ENCODE results near the gene HOXC10.
A peak's percentile ranks its signal among the peaks of the same experiment; 100 is the strongest.

HOXC10 gene

GRCh38 chr12:53990311-53991076, 5.5 kb downstream of the HOXC10 start:
- Histone ChIP-seq H3K9me3 (ENCODE audit: low read length) (no peaks in the 10 kb centered on the region), H3K36me3 (ENCODE audit: insufficient read depth, low read length) (no peaks in the 10 kb centered on the region), H3K4me1 (ENCODE audit: insufficient read depth, low read length) (peaks cover 5% of the 10 kb centered on the region), H3K4me3 (ENCODE audit: low read length) (no peak overlapping the region), H2AFZ (ENCODE audit: low read depth, low read length) (no peak overlapping the region), H3K27me3 (ENCODE audit: insufficient read depth, low read length) (peaks cover 98% of the 10 kb centered on the region)

- Histone ChIP-seq H3K27me3 (ENCODE audit: insufficient read depth, low read length) (peaks cover 98% of the 10 kb centered on the region), H2AFZ (ENCODE audit: low read depth, low read length) (no peak overlapping the region), H3K4me1 (ENCODE audit: insufficient read depth, low read length) (peaks cover 7% of the 10 kb centered on the region), H3K36me3 (ENCODE audit: insufficient read depth, low read length) (no peaks in the 10 kb centered on the region), H3K4me3 (ENCODE audit: low read length) (no peak overlapping the region), H3K9me3 (ENCODE audit: low read length) (no peaks in the 10 kb centered on the region)
Measured at GRCh38 chr12:53991077-53991460, 6.1 kb downstream of the HOXC10 start.

- Histone ChIP-seq H3K4me3 (ENCODE audit: low read length) (no peak overlapping the region), H2AFZ (ENCODE audit: low read depth, low read length) (no peak overlapping the region), H3K4me1 (ENCODE audit: insufficient read depth, low read length) (peaks cover 7% of the 10 kb centered on the region), H3K27me3 (ENCODE audit: insufficient read depth, low read length) (peaks cover 98% of the 10 kb centered on the region), H3K36me3 (ENCODE audit: insufficient read depth, low read length) (no peaks in the 10 kb centered on the region), H3K9me3 (ENCODE audit: low read length) (no peaks in the 10 kb centered on the region)
Measured at GRCh38 chr12:53992377-53992889, 7.5 kb downstream of the HOXC10 start.

- H3K4me3 ChIP-seq (ENCODE audit: low read length) = no peak overlapping the region
- H3K27me3 ChIP-seq (ENCODE audit: insufficient read depth, low read length) = peaks cover 98% of the 10 kb centered on the region
- no peaks in the 10 kb centered on the region for H3K9me3 ChIP-seq (ENCODE audit: low read length)
- no peak overlapping the region for H2AFZ ChIP-seq (ENCODE audit: low read depth, low read length)
- no peaks in the 10 kb centered on the region for H3K36me3 ChIP-seq (ENCODE audit: insufficient read depth, low read length)
- H3K4me1 ChIP-seq (ENCODE audit: insufficient read depth, low read length) = peaks cover 7% of the 10 kb centered on the region
Measured at GRCh38 chr12:53993162-53994008, 8.4 kb downstream of the HOXC10 start.

- Histone ChIP-seq H3K36me3 (ENCODE audit: insufficient read depth, low read length) (no peaks in the 10 kb centered on the region), H3K4me3 (ENCODE audit: low read length) (no peak overlapping the region), H3K27me3 (ENCODE audit: insufficient read depth, low read length) (peaks cover 98% of the 10 kb centered on the region), H2AFZ (ENCODE audit: low read depth, low read length) (no peak overlapping the region), H3K9me3 (ENCODE audit: low read length) (no peaks in the 10 kb centered on the region), H3K4me1 (ENCODE audit: insufficient read depth, low read length) (peaks cover 7% of the 10 kb centered on the region)
Measured at GRCh38 chr12:53994009-53994263, 9.0 kb downstream of the HOXC10 start.

GRCh38 chr12:53994264-53995001, 9.5 kb downstream of the HOXC10 start:
- Histone ChIP-seq H3K36me3 (ENCODE audit: insufficient read depth, low read length) (no peaks in the 10 kb centered on the region), H3K9me3 (ENCODE audit: low read length) (no peaks in the 10 kb centered on the region), H2AFZ (ENCODE audit: low read depth, low read length) (no peak overlapping the region), H3K4me3 (ENCODE audit: low read length) (no peak overlapping the region), H3K4me1 (ENCODE audit: insufficient read depth, low read length) (peaks cover 7% of the 10 kb centered on the region), H3K27me3 (ENCODE audit: insufficient read depth, low read length) (peaks cover 98% of the 10 kb centered on the region)

- Histone ChIP-seq H3K36me3 (ENCODE audit: insufficient read depth, low read length) (no peaks in the 10 kb centered on the region), H3K4me3 (ENCODE audit: low read length) (no peak overlapping the region), H2AFZ (ENCODE audit: low read depth, low read length) (no peak overlapping the region), H3K9me3 (ENCODE audit: low read length) (no peaks in the 10 kb centered on the region), H3K27me3 (ENCODE audit: insufficient read depth, low read length) (peaks cover 99% of the 10 kb centered on the region), H3K4me1 (ENCODE audit: insufficient read depth, low read length) (peaks cover 7% of the 10 kb centered on the region)
Measured at GRCh38 chr12:53995002-53995377, 10.0 kb downstream of the HOXC10 start.

- Histone ChIP-seq H3K27me3 (ENCODE audit: insufficient read depth, low read length) (peaks cover 99% of the 10 kb centered on the region), H3K36me3 (ENCODE audit: insufficient read depth, low read length) (no peaks in the 10 kb centered on the region), H3K4me1 (ENCODE audit: insufficient read depth, low read length) (peaks cover 7% of the 10 kb centered on the region), H3K4me3 (ENCODE audit: low read length) (peak overlapping the region; percentile 22), H3K9me3 (ENCODE audit: low read length) (no peaks in the 10 kb centered on the region), H2AFZ (ENCODE audit: low read depth, low read length) (peak overlapping the region; percentile 76)
Measured at GRCh38 chr12:53995378-53996239, 10.7 kb downstream of the HOXC10 start.

GRCh38 chr12:53996240-53997203, 11.6 kb downstream of the HOXC10 start:
- peaks cover 7% of the 10 kb centered on the region for H3K4me1 ChIP-seq (ENCODE audit: insufficient read depth, low read length)
- H2AFZ ChIP-seq (ENCODE audit: low read depth, low read length) = no peak overlapping the region
- no peak overlapping the region for H3K4me3 ChIP-seq (ENCODE audit: low read length)
- peaks cover 99% of the 10 kb centered on the region for H3K27me3 ChIP-seq (ENCODE audit: insufficient read depth, low read length)
- H3K9me3 ChIP-seq (ENCODE audit: low read length) = no peaks in the 10 kb centered on the region
- no peaks in the 10 kb centered on the region for H3K36me3 ChIP-seq (ENCODE audit: insufficient read depth, low read length)

GRCh38 chr12:53997204-53998109, 12.5 kb downstream of the HOXC10 start:
- Histone ChIP-seq H3K4me3 (ENCODE audit: low read length) (no peak overlapping the region), H3K4me1 (ENCODE audit: insufficient read depth, low read length) (peaks cover 7% of the 10 kb centered on the region), H2AFZ (ENCODE audit: low read depth, low read length) (no peak overlapping the region), H3K9me3 (ENCODE audit: low read length) (no peaks in the 10 kb centered on the region), H3K36me3 (ENCODE audit: insufficient read depth, low read length) (no peaks in the 10 kb centered on the region), H3K27me3 (ENCODE audit: insufficient read depth, low read length) (peaks cover 99% of the 10 kb centered on the region)
